NB4 (cell line): Measurements from ENCODE around the gene DCLRE1A.

Experiments
- MYC ChIP-seq: IDR thresholded peaks from 2 replicates; pipeline ENCODE4 v1.6.1; 2011; ENCODE audit warnings: low read depth, low read length
- POLR2A ChIP-seq: IDR thresholded peaks from 2 replicates; pipeline ENCODE4 v1.6.1; 2011; ENCODE audit warnings: mild to moderate bottlenecking; ENCODE audit not compliant: insufficient read length; ENCODE audit errors: extremely low read depth
- TF ChIP-seq, protein P1 (sequence below): IDR thresholded peaks from one replicate; pipeline ENCODE4 v1.5.1; 2012; ENCODE audit warnings: low read depth, low read length
- TF ChIP-seq, protein P2 (sequence below): IDR thresholded peaks from 2 replicates; pipeline ENCODE4 v1.6.1; 2011; ENCODE audit warnings: low read depth, low read length

DNA sequence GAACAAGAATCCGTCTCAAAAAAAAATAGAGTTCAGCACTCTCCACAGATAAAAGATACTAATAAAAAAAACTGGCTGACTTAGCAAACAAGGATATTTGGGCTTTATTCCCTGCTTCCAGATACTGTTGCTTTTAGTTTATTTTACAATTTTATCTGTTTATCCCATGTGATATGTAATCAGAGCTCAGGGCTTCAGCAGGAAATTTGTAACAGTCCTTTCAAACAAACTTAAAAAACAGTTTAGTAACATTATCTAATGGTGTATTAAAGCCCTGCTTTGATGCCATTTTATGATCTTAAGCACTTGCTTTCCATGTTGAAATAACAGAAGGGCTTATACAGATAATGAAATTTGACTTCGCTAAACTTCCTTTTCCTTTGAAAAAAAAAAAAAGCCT is 28.1 kb downstream of the DCLRE1A start:
- TF ChIP-seq, protein P1, sequence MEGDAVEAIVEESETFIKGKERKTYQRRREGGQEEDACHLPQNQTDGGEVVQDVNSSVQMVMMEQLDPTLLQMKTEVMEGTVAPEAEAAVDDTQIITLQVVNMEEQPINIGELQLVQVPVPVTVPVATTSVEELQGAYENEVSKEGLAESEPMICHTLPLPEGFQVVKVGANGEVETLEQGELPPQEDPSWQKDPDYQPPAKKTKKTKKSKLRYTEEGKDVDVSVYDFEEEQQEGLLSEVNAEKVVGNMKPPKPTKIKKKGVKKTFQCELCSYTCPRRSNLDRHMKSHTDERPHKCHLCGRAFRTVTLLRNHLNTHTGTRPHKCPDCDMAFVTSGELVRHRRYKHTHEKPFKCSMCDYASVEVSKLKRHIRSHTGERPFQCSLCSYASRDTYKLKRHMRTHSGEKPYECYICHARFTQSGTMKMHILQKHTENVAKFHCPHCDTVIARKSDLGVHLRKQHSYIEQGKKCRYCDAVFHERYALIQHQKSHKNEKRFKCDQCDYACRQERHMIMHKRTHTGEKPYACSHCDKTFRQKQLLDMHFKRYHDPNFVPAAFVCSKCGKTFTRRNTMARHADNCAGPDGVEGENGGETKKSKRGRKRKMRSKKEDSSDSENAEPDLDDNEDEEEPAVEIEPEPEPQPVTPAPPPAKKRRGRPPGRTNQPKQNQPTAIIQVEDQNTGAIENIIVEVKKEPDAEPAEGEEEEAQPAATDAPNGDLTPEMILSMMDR = no peak
- TF ChIP-seq POLR2A (no peak), MYC (no peak)
- TF ChIP-seq, protein P2, sequence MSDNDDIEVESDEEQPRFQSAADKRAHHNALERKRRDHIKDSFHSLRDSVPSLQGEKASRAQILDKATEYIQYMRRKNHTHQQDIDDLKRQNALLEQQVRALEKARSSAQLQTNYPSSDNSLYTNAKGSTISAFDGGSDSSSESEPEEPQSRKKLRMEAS = no peak
